Measurements from ENCODE around the gene GPR39.

The GPR39 gene

DNA sequence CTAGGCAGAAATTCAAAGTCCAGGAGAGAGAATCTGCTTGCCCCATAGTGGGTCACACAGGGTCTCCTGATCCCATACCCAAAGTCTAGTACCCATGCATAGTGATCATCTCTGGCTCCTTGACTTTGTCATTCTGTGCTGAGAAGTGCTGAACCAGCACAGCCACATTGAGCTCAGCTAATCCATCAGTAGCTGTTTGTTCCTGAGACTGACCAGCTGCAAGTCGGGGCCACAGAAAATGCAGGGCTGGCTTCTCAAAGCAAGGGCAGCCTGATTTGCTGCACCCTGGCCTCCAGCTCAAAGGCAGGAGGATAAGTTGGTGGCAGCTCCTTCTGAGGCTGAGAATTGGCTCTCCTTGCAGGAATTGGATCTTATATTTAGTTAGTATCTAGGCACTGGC, 181.2 kb downstream of the GPR39 start:
- no peak for DNase-seq (ENCODE audit: low spot score)
- in situ Hi-C loops (cut with MboI; ENCODE audit: low pct_unique_long_range_greater_than_20kb, low sequenced_read_pairs, unreplicated experiment): no loop called here
- TF ChIP-seq CTCF (IDR thresholded peaks at IDR 0.05; ENCODE audit: extremely low read depth, insufficient read depth, missing control alignments): no peak

- DNase-seq (ENCODE audit: low spot score): no peak
- in situ Hi-C loops (cut with MboI; ENCODE audit: low pct_unique_long_range_greater_than_20kb, low sequenced_read_pairs, unreplicated experiment): no loop called here
- no peak for TF ChIP-seq CTCF (IDR thresholded peaks at IDR 0.05; ENCODE audit: extremely low read depth, insufficient read depth, missing control alignments)
Measured at GRCh38 chr2:132598536-132598935, 181.9 kb downstream of the GPR39 start.

DNA sequence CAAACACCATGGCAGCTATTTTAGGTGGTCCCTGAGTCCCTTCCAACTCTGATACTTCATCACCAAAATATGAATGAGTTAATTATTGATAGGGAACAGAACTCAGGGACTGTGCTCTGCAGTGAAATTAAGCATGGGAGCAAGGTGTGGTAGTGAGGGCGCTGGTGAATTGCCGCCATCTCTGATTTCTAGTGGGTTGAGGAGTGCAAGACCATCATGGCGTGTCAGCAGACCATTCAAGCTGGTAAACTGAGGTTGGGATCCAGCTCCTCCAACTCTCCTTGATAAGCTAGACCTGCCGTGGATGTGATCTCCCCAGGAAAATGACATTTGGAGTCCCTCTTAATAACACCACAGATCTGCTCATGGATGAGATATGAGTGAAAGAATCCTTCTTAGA, 183.0 kb downstream of the GPR39 start:
- no peak for TF ChIP-seq CTCF (IDR thresholded peaks at IDR 0.05; ENCODE audit: extremely low read depth, insufficient read depth, missing control alignments)

DNA sequence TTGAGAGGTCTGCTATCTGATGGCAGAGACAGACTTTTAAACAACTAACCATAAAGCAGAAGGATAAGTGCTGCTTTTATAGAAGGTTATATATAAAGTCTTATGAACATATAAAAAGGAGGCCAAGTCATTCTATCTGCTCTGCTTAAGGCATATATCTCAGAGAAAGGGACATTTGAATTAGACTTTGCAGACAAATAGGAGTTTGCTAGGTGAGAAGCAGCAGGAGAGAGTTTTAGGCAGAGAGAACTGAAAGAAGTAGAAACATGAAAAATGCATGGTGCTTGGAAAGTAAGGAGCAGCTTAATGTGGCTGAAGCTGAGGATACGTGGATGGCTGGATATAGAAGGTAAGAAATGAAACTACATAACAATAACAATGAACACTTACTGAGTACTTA, 188.0 kb downstream of the GPR39 start:
- DNase-seq (ENCODE audit: low spot score): no peak
- in situ Hi-C loops (cut with MboI; ENCODE audit: low pct_unique_long_range_greater_than_20kb, low sequenced_read_pairs, unreplicated experiment): no loop called here
- no peak for TF ChIP-seq CTCF (IDR thresholded peaks at IDR 0.05; ENCODE audit: extremely low read depth, insufficient read depth, missing control alignments)

More for the DNA sequence above, 183.0 kb downstream of the GPR39 start:
- in situ Hi-C loops (cut with MboI; ENCODE audit: low pct_unique_long_range_greater_than_20kb, low sequenced_read_pairs, unreplicated experiment): no loop called here
- no peak for DNase-seq (ENCODE audit: low spot score)

- no peak for TF ChIP-seq CTCF (IDR thresholded peaks at IDR 0.05; ENCODE audit: extremely low read depth, insufficient read depth, missing control alignments)
- in situ Hi-C loops (cut with MboI; ENCODE audit: low pct_unique_long_range_greater_than_20kb, low sequenced_read_pairs, unreplicated experiment): no loop called here
- no peak for DNase-seq (ENCODE audit: low spot score)
Measured at GRCh38 chr2:132605236-132606180, 188.9 kb downstream of the GPR39 start.

GRCh38 chr2:132606649-132607048, 190.0 kb downstream of the GPR39 start:
- DNase-seq (ENCODE audit: low spot score): no peak
- in situ Hi-C loops (cut with MboI; ENCODE audit: low pct_unique_long_range_greater_than_20kb, low sequenced_read_pairs, unreplicated experiment): no loop called here
- no peak for TF ChIP-seq CTCF (IDR thresholded peaks at IDR 0.05; ENCODE audit: extremely low read depth, insufficient read depth, missing control alignments)

Measured in GM13977 (cell line).